ENCODE data around the gene GLIS2.

The GLIS2 gene

GRCh38 chr16:4351880-4352279, 36.0 kb downstream of the GLIS2 start:
- TF ChIP-seq POLR2AphosphoS5 (IDR thresholded peaks at IDR 0.05; ENCODE audit: low read depth, low read length): no peak
- TF ChIP-seq FOXP2 (optimal IDR thresholded peaks at IDR 0.05; ENCODE audit: borderline replicate concordance, extremely low read depth, extremely low read length, insufficient read depth): no peak
- no peak for TF ChIP-seq TAF1 (IDR thresholded peaks at IDR 0.05; ENCODE audit: borderline replicate concordance, insufficient read depth, low read length)
- TF ChIP-seq, protein P1, sequence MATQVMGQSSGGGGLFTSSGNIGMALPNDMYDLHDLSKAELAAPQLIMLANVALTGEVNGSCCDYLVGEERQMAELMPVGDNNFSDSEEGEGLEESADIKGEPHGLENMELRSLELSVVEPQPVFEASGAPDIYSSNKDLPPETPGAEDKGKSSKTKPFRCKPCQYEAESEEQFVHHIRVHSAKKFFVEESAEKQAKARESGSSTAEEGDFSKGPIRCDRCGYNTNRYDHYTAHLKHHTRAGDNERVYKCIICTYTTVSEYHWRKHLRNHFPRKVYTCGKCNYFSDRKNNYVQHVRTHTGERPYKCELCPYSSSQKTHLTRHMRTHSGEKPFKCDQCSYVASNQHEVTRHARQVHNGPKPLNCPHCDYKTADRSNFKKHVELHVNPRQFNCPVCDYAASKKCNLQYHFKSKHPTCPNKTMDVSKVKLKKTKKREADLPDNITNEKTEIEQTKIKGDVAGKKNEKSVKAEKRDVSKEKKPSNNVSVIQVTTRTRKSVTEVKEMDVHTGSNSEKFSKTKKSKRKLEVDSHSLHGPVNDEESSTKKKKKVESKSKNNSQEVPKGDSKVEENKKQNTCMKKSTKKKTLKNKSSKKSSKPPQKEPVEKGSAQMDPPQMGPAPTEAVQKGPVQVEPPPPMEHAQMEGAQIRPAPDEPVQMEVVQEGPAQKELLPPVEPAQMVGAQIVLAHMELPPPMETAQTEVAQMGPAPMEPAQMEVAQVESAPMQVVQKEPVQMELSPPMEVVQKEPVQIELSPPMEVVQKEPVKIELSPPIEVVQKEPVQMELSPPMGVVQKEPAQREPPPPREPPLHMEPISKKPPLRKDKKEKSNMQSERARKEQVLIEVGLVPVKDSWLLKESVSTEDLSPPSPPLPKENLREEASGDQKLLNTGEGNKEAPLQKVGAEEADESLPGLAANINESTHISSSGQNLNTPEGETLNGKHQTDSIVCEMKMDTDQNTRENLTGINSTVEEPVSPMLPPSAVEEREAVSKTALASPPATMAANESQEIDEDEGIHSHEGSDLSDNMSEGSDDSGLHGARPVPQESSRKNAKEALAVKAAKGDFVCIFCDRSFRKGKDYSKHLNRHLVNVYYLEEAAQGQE (IDR thresholded peaks at IDR 0.05; ENCODE audit: insufficient read depth in 1 of 2, low read depth in 2 of 2, low read length in 2 of 2): no peak
- TF ChIP-seq SIN3A (IDR thresholded peaks at IDR 0.05; ENCODE audit: borderline replicate concordance, insufficient read depth, low read length): no peak

- TF ChIP-seq POLR2AphosphoS5 (IDR thresholded peaks at IDR 0.05; ENCODE audit: low read depth, low read length): no peak
- TF ChIP-seq, protein P1 (IDR thresholded peaks at IDR 0.05; ENCODE audit: insufficient read depth in 1 of 2, low read depth in 2 of 2, low read length in 2 of 2): no peak
- no peak for TF ChIP-seq TAF1 (IDR thresholded peaks at IDR 0.05; ENCODE audit: borderline replicate concordance, insufficient read depth, low read length)
- no peak for TF ChIP-seq FOXP2 (optimal IDR thresholded peaks at IDR 0.05; ENCODE audit: borderline replicate concordance, extremely low read depth, extremely low read length, insufficient read depth)
- TF ChIP-seq SIN3A (IDR thresholded peaks at IDR 0.05; ENCODE audit: borderline replicate concordance, insufficient read depth, low read length): no peak
Measured at GRCh38 chr16:4352843-4353242, 37.0 kb downstream of the GLIS2 start.

- no peak for TF ChIP-seq TAF1 (IDR thresholded peaks at IDR 0.05; ENCODE audit: borderline replicate concordance, insufficient read depth, low read length)
- TF ChIP-seq, protein P1 (IDR thresholded peaks at IDR 0.05; ENCODE audit: insufficient read depth in 1 of 2, low read depth in 2 of 2, low read length in 2 of 2): no peak
- TF ChIP-seq SIN3A (IDR thresholded peaks at IDR 0.05; ENCODE audit: borderline replicate concordance, insufficient read depth, low read length): no peak
- TF ChIP-seq FOXP2 (optimal IDR thresholded peaks at IDR 0.05; ENCODE audit: borderline replicate concordance, extremely low read depth, extremely low read length, insufficient read depth): no peak
- no peak for TF ChIP-seq POLR2AphosphoS5 (IDR thresholded peaks at IDR 0.05; ENCODE audit: low read depth, low read length)
Measured at GRCh38 chr16:4353675-4354074, 37.8 kb downstream of the GLIS2 start.

GRCh38 chr16:4354512-4355409, 38.9 kb downstream of the GLIS2 start:
- TF ChIP-seq, protein P1 (IDR thresholded peaks at IDR 0.05; ENCODE audit: insufficient read depth in 1 of 2, low read depth in 2 of 2, low read length in 2 of 2): no peak
- no peak for TF ChIP-seq SIN3A (IDR thresholded peaks at IDR 0.05; ENCODE audit: borderline replicate concordance, insufficient read depth, low read length)
- no peak for TF ChIP-seq FOXP2 (optimal IDR thresholded peaks at IDR 0.05; ENCODE audit: borderline replicate concordance, extremely low read depth, extremely low read length, insufficient read depth)
- TF ChIP-seq POLR2AphosphoS5 (IDR thresholded peaks at IDR 0.05; ENCODE audit: low read depth, low read length): no peak
- TF ChIP-seq TAF1 (IDR thresholded peaks at IDR 0.05; ENCODE audit: borderline replicate concordance, insufficient read depth, low read length): no peak
